Measurements from ENCODE around the gene GPNMB. TPM values are rescaled to one million over a fixed set of nuclear protein-coding genes. Genes with fewer than 3 reads are reported as not detected.
A peak's percentile ranks its signal among the peaks of the same experiment; 100 is the strongest.

Gene GPNMB
- total RNA-seq, 1 donor = 0.27 TPM

DNA sequence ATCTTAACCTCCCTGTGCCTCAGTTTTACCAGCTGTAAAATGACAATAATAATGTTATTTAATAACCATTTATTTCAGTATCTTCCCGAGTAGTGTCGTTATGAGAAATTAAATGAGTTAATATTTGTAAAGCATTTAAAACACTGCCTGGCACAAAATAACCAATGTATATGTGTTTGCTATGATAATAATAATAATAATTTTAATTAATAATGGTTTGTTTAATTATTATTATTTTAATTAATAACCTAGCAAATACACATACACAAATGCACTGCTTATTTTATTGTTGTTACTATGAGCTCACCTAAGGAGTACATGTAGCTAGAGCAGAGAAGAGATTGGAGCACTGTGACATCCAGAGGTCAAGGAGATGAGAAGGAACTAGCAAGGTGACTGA, 18.2 kb upstream of the GPNMB start:
- no peak for DNase-seq (ENCODE audit: low read depth in 2 of 3, low spot score in 2 of 3)

DNA sequence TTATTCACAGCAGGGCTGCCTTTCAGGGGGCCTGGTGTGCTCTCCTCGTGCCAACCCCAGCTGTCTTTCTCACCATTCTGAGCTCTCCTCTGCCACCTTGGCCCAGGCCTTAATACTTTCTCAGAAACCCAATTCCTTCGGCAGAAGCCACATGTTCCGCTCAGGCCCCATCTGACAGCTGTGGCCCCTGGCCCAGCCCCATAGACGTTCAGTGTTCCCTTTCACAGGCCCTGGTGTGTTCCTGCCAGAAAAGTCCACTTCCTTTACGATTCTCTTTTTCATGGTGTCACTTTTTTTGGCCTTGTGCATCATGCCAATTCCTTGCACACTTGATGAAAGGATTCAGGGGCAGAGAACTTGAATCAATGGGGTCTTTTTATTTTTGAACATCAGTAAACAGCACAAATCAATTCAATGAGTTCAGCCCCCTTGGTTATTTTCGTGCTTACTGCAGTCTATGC, 15.9 kb upstream of the GPNMB start:
- DNase-seq (ENCODE audit: low read depth in 2 of 3, low spot score in 2 of 3) = no peak

DNA sequence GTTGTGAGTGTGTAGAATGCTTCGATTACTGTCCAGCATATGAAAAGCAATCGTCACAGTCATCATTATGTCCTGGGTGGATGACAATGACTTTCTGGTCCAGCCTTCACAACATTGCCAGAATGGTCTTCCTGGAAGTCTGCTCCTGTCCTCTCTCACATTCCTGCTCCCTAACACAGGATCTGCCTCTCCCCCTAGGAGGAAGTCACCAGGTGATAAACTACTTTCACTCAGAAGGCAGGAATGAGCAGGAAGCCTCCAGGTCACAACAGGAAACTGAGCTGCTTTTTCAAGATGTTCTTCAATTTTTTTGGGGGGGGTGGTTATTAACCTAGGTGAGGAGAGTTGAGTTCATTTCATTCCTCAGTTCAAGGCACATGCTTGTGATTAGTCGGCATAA, 13.6 kb upstream of the GPNMB start:
- DNase-seq (ENCODE audit: low read depth in 2 of 3, low spot score in 2 of 3) = no peak

DNA sequence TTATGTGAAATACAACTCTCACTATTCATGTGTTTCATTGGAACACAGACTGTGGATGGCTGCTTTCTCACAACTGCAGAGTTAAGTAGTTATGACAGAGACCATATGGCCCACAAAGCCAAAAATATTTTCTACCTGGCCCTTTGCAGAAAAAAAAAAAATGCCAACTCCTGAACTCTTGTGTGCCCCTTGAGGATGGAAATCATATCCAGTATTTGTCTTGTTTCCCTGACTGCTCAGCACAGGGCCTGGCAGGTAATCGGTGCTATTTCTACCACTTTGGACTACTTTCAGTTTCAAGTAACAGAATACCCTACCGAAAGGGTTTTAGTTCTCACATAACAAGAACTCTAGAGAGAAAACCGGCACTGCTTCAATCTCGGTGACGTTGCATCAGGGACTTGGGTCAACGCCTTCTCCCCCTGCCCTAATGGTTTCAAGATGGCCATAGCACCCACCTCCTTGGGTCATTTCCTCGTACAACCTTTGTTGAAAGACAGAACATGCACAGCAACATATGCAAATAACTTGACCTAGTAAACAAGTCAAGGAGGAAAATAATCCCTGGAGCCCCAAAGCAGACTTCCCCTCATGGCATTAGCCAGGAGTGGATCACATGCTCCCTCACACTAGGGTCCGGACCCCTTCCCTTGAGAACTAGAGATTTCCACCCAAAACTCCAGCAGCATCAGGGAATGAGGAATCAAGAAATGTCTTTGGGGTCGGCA, 11.8 kb upstream of the GPNMB start:
- no peak for DNase-seq (ENCODE audit: low read depth in 2 of 3, low spot score in 2 of 3)

DNA sequence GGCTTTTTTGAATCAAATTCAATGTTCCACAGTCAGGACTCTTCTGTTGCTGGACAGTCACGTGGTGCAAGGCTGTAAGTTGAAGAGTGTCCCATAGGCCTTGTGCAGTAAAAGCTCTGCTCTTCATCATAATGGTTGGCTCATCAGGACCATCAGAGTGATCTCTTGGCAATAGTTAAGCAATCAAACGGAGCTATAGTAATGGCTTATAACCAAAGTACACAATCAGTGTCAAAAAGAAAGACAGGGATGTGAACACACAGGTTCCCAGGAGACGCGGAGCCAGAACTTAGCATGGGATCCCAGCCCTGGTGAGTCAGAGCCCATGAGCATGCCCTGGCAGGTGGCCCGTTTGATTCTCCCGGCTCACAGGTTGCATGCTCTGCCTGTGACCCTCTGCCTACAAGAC, 10.8 kb upstream of the GPNMB start:
- DNase-seq (ENCODE audit: low read depth in 2 of 3, low spot score in 2 of 3) = no peak

DNA sequence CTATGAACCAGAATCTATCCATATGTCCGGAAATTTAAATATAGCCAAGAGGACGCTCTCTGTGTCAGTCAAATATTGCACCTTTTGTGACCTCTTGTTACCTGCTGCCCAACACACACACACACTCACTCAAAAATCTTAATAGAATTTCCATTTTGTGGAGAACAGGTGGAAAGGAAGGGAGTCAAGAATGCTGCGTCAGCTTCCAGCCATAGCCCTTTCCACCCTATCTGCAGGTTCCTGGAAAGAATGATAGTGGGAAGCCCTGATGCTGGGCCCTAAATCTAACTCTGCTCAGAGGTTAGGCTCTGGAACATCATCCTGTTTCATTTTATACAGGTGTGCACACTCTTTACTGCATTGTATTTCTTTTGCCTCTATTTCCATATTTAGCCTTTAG, 9.6 kb upstream of the GPNMB start:
- DNase-seq (ENCODE audit: low read depth in 2 of 3, low spot score in 2 of 3) = no peak

DNA sequence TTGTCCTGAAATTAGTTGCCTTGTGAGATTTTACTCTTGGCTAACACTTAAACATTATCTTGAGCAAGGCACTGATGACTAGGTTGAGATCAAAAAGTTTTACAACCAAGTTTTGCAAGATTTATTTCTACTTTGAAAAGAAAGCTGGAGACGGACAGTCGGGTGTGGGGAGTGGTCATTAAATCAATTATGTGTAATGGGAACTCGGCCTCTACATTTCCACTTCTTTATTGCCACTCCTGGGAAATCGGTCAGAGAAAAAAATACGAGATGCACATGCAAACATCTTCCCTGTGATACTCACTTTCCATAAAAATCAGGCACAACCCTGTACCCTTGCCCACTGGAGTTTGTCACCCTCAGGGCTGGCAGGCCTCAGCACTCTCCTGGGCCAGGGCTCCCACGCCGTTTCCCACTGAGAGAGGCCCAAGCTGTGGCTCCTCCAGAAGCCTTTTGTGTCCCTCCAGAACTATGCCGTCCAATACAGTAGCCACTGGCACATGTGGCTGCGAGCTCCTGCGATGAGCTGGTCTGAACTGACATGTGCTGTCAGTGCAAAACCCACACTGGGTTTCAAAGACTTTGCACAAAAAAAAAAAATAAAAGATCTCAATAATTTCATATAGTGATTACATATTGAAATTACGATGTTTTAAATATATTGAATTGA, 7.5 kb upstream of the GPNMB start:
- no peak for DNase-seq (ENCODE audit: low read depth in 2 of 3, low spot score in 2 of 3)

DNA sequence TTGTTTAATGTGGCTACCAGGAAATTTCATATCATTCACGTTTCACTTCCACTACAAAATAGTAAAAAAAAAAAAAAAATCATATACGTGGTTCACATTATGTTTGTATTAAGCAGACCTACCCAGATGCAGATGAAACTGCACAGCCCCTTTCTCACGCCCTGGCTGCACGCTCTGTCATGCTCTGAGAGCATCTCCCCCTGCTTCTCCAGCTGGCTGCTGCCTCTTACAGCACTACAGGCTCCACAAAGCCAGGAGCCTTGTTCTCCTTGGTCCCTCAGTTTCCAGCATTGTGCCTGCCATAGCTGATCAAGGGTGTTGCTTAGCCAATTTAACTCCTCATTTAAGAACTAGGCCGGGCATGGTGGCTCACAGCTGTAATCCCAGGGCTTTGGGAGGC, 6.9 kb upstream of the GPNMB start:
- no peak for DNase-seq (ENCODE audit: low read depth in 2 of 3, low spot score in 2 of 3)

DNA sequence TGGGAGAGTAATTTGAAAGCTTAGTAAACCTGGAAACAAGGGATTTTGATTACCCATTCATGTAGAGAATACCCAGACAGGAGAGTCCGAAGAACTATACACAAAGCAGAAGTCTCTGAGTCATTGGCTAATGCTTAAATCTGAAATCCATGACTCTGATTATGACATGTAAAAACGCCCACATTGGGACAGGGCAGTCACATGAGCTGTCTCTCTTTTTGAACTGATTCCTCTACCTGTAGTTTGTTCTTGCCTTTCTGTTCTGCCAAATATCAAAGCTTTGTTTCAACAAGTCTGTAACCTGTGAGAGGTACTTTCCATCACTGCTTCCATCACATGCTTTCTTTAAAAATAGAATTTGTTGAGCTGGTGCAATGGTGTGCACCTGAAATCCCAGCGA, 4.3 kb upstream of the GPNMB start:
- DNase-seq (ENCODE audit: low read depth in 2 of 3, low spot score in 2 of 3) = no peak

DNA sequence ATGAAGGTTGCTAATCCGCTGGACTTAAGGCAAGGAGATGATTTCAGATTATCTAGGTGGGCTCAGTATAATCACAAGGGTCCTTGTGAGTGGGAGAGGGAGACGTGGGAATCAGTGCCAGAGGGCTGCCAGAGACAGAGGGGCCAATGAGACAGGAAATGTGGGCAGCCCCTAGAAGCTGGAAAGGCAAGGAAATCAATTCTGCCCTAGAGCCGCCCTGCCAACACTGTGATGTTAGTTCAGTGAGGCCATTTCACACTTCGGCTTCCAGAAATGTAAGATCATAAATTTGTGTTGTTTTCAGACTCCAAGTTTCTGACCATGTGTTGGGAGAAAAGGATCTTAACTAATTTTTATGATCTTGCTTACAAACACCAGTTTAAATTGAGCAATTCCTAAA, 3.6 kb upstream of the GPNMB start:
- no peak for DNase-seq (ENCODE audit: low read depth in 2 of 3, low spot score in 2 of 3)

DNA sequence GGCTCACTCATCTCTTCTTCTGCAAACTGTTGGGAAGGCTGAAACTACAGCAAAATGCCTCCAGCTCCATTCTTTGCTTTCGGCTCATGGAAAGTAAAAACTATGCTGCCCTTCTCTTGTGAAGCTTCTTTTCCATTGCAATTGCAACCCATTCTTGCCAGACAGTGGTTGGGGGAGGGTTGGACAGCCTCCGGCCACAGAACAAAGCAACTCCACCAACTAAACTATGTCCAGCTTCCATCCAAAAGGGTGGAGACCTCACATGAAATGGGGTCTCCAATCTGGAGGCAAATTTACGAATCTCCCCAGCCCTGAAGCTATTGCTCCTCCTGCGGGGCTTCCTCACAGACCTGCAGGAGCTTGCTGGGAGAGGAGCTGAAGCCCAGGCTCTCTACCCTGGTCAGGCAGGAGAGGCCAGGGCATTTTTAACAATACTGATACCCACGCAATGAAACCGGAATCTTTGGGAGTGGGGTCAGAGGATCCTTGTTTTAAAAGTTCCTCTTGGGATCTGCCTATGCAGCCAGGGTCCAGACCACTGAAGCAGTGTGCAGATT, 549 bp downstream of the GPNMB start:
- DNase-seq (ENCODE audit: low read depth in 2 of 3, low spot score in 2 of 3) = no peak

DNA sequence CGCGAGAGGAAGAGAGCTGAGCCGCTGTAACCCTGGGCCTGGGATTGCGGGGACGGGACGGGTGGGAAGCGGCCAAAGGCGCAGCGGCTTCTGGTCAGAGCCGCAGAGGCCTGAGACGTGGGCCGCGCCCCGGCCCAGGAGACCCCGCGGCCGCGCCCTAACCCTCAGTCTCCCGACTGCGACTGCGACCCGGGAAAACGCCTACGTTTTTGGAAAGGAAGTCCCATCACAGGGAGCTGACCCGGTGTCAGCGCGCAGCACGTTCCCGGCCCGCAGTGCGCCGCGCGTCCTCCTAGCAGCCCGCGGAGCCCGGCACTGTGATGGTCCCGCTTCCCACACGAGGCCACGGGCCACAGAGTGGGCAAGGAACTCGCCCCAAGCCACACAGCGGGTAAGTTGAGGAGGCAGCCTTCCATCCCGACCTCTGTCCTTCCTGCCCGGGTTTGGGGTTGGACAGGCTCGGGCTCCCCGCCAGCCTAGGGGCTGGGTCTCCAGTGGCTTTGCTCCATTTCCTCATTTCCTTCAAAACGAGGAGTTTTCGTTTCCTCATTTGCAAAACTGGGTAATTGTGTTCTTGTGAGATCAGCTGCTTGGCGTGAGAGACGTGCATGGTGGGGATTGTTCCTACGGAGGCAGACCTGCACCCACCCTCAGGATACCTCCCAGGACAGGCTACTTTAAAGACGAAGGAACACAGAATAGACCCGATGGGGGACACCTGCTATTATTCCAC, 1.2 kb downstream of the GPNMB start:
- peak in 1 of 3 donors; percentile 54 for DNase-seq (ENCODE audit: low read depth in 2 of 3, low spot score in 2 of 3)

DNA sequence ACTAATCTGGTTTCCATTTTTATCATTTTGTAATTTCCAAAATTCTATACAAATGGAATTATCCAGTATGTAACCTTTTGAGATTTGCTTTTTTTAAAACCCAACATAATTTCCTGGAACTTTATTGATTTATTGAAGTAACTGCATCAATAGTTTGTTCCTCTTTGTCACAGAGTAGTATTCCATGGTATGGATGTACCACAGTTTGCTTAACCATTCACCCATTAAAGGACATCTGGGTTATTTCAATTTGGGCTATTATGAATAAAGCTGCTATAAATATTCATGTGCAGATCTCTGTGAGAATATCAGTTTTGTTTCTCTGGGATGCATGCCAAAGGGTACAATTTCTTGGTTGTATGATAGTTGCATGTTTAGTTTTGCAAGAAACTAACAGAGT, 2.9 kb downstream of the GPNMB start:
- DNase-seq (ENCODE audit: low read depth in 2 of 3, low spot score in 2 of 3) = no peak

DNA sequence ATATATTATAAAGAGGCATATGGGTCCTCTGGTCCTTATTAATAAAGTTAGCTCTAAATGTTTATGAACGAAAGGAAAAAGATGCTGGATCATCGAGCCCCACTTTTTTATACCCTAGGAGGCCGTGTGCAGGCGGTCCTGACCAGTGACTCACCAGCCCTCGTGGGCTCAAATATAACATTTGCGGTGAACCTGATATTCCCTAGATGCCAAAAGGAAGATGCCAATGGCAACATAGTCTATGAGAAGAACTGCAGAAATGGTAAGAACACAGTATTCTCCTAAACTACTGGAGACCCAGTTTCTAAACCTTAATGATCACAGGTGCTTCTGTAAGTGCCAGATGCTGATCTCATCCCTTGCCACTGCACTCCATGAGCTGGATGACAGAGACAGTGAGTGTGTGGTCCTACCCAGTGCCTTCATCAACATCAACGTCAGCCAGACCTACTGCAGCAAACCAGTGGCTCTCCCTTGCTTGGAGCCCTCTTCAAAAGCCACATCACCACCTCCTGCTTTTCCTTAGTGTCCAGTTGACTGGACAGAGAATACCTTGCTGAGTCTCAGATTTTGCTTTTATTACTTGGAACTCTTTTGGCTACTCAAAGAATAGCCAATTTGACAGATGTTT, 7.6 kb downstream of the GPNMB start:
- no peak for DNase-seq (ENCODE audit: low read depth in 2 of 3, low spot score in 2 of 3)

DNA sequence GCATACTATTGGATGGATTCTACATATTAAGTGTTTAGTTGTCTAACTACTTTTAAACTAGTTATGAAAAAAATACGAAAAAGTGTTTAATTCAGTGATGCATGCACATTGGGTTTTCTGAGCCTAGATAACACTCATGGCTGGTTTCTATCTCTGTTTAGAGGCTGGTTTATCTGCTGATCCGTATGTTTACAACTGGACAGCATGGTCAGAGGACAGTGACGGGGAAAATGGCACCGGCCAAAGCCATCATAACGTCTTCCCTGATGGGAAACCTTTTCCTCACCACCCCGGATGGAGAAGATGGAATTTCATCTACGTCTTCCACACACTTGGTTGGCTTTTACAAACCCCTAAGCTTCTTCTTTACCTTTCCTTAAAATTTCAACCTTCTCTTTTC, 10.2 kb downstream of the GPNMB start:
- DNase-seq (ENCODE audit: low read depth in 2 of 3, low spot score in 2 of 3) = no peak

DNA sequence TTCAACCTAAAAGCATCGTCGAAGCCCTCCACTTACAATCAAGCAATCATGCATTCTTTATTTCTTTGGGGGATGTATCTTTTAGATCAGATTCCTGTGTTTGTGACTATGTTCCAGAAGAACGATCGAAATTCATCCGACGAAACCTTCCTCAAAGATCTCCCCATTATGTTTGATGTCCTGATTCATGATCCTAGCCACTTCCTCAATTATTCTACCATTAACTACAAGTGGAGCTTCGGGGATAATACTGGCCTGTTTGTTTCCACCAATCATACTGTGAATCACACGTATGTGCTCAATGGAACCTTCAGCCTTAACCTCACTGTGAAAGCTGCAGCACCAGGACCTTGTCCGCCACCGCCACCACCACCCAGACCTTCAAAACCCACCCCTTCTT, 13.8 kb downstream of the GPNMB start:
- no peak for DNase-seq (ENCODE audit: low read depth in 2 of 3, low spot score in 2 of 3)

DNA sequence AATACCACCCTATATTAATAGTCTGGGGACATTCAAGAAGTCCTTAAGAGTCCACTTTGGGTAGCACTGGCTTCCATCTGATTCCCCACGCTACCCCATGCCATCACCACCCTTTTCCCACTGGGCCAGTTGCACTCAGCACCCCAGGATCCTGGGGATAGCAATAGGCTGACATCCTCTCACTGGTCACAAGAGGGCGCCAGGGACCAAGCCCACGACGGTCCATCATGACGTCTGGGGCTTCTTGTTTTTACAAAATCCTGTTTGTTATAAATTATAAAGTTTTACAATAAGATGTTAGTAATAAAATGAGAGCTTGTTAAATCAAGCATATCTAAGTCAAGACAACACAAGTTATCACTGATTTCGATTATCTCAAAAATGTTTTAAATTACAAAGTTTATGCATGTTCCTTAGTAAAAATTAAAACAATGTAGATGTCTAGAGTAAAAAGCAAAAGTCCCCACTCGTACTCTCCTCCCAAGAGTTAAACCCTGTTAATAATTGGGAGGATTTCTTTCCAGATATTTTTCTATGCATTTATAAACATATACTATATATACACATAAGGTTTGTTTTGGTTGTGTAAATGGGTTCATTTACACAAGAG, 15.4 kb downstream of the GPNMB start:
- DNase-seq (ENCODE audit: low read depth in 2 of 3, low spot score in 2 of 3) = peak in 2 of 3 donors; percentile 64 to 81

DNA sequence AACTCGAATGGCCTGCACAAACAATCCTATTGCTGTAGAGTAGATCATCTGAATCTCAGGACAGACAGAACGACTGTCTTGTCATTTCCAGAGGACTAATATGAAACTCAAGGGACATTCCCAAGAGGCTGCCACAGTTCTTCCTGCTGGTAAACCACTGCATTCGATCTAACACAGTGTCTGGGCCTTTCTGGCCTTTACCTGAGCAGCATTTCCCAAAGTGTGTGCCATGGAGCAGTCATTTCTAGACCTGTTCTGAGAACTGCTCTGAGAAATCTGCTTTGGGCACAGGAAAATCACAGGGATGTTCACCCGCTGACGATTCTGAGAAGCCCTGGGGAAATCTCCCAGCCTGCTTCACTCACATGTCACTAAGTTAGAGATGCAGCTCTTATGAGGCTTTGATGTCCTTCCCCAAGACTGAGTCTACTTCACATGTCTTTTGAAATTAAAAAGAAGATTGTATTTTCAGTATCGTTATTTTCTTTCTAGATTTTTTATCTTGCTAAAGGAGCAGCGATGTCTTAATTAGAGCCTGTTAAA, 18.4 kb downstream of the GPNMB start:
- DNase-seq (ENCODE audit: low read depth in 2 of 3, low spot score in 2 of 3) = no peak

DNA sequence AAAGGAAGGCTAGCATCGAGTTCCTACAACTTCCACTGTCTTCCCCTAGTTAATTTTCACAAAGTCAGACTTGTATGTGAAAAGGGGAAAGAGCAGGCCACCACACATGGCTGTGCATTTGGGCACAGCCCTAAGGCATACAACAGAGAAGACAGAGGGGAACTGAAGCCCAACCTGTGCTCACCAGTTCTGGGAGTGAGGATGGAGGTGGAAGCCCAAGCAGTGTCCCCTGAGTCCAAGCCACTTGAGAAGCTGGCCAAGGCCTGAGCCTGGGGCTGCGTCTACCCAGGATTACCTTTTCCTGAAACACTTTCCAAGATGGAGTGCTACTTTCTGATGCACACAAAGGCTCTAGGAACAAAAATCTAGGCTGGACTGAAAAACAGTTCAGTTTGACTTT, 20.3 kb downstream of the GPNMB start:
- DNase-seq (ENCODE audit: low read depth in 2 of 3, low spot score in 2 of 3) = no peak

DNA sequence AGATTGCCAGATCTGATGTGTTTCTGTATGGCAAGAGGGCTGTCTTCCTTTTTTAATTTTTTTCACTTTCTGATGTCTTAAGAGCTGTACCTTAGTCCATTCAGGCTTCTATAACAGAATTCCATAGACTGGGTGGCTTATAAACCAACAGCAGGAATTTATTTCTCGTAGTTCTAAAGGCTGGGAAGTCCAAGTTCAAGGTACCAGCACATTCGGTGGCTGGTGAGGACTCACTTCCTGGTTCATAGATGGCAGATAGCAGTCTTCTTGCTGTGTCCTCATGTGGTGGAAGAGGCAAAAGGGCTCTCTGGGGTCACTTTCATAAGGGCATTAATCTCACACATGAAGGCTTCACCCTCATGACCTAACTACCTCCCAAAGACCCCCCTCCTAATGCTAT, 20.8 kb downstream of the GPNMB start:
- DNase-seq (ENCODE audit: low read depth in 2 of 3, low spot score in 2 of 3) = no peak
